ENCODE measurements around the gene ETV3.

DNA sequence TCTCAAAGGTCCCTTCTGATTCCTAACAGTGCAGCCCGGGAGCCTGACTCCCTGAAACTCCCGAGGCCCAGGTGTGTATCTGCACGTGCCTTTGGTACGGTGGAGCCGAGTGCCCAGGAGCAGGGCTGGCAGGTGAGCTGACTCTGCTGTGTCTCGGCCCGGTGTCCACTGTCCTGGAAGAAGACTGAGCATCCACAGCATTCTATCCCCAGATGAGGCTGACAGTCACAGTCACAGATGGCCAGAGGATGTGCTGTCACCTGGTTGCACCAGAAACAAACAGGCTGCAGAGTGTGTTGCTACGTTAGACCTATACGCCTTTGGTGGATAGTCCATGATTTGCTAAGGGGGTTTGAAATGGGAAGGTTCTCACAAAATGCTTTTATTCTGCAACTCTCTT, 48.4 kb downstream of the ETV3 start:
- TF ChIP-seq, protein P1, sequence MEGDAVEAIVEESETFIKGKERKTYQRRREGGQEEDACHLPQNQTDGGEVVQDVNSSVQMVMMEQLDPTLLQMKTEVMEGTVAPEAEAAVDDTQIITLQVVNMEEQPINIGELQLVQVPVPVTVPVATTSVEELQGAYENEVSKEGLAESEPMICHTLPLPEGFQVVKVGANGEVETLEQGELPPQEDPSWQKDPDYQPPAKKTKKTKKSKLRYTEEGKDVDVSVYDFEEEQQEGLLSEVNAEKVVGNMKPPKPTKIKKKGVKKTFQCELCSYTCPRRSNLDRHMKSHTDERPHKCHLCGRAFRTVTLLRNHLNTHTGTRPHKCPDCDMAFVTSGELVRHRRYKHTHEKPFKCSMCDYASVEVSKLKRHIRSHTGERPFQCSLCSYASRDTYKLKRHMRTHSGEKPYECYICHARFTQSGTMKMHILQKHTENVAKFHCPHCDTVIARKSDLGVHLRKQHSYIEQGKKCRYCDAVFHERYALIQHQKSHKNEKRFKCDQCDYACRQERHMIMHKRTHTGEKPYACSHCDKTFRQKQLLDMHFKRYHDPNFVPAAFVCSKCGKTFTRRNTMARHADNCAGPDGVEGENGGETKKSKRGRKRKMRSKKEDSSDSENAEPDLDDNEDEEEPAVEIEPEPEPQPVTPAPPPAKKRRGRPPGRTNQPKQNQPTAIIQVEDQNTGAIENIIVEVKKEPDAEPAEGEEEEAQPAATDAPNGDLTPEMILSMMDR (conservative IDR thresholded peaks at IDR 0.05; ENCODE audit: low read depth, low read length) = no peak
- TF ChIP-seq, protein P2, sequence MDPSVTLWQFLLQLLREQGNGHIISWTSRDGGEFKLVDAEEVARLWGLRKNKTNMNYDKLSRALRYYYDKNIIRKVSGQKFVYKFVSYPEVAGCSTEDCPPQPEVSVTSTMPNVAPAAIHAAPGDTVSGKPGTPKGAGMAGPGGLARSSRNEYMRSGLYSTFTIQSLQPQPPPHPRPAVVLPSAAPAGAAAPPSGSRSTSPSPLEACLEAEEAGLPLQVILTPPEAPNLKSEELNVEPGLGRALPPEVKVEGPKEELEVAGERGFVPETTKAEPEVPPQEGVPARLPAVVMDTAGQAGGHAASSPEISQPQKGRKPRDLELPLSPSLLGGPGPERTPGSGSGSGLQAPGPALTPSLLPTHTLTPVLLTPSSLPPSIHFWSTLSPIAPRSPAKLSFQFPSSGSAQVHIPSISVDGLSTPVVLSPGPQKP (IDR thresholded peaks at IDR 0.05; ENCODE audit: borderline replicate concordance, low read depth, low read length) = no peak
- TF ChIP-seq MAFK (IDR thresholded peaks at IDR 0.05; ENCODE audit: low read depth, low read length) (no peak), POLR2A (IDR thresholded peaks at IDR 0.05; ENCODE audit: low read depth, low read length) (no peak), CEBPB (IDR thresholded peaks at IDR 0.05; ENCODE audit: low read depth, low read length) (no peak), RAD21 (IDR thresholded peaks at IDR 0.05; ENCODE audit: low read length) (no peak), RFX5 (IDR thresholded peaks at IDR 0.05; ENCODE audit: low read depth, low read length) (no peak), MXI1 (IDR thresholded peaks at IDR 0.05; ENCODE audit: borderline replicate concordance, low read depth, low read length) (no peak)
- TF ChIP-seq, protein P3, sequence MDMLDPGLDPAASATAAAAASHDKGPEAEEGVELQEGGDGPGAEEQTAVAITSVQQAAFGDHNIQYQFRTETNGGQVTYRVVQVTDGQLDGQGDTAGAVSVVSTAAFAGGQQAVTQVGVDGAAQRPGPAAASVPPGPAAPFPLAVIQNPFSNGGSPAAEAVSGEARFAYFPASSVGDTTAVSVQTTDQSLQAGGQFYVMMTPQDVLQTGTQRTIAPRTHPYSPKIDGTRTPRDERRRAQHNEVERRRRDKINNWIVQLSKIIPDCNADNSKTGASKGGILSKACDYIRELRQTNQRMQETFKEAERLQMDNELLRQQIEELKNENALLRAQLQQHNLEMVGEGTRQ (IDR thresholded peaks at IDR 0.05; ENCODE audit: low read depth, low read length) = no peak
